KMS-11 (cell line): ENCODE data around the gene TGM6.

Experiments
- H2AFZ ChIP-seq: fragments of 200-600 bp; sonication (generic); 2 replicates; pipeline ENCODE4 v1.6.1; 2016; ENCODE audit warnings: antibody characterized with exemption, mixed run types, low read depth
- H3K27ac ChIP-seq: fragments of 200-600 bp; sonication (generic); 2 replicates; pipeline ENCODE4 v1.6.1; 2016; ENCODE audit warnings: mild to moderate bottlenecking, mixed run types
- H3K27me3 ChIP-seq: fragments of 200-600 bp; sonication (generic); 2 replicates; pipeline ENCODE4 v1.6.1; 2017; ENCODE audit warnings: mild to moderate bottlenecking, low read depth, mixed run types, moderate library complexity; ENCODE audit not compliant: insufficient read depth
- H3K36me3 ChIP-seq: fragments of 200-600 bp; sonication (generic); 2 replicates; pipeline ENCODE4 v1.6.1; 2017; ENCODE audit warnings: mild to moderate bottlenecking, mixed run types; ENCODE audit not compliant: insufficient read depth
- H3K4me1 ChIP-seq: fragments of 200-600 bp; sonication (generic); 2 replicates; pipeline ENCODE4 v1.6.1; 2016; ENCODE audit warnings: mild to moderate bottlenecking, low read depth, mixed run types; ENCODE audit not compliant: poor library complexity, severe bottlenecking
- H3K4me2 ChIP-seq: fragments of 200-600 bp; sonication (generic); 2 replicates; pipeline ENCODE4 v1.7.0; 2016; ENCODE audit warnings: mild to moderate bottlenecking, mixed run types
- H3K4me3 ChIP-seq: fragments of 200-600 bp; sonication (generic); IDR thresholded peaks from 2 replicates; pipeline ENCODE4 v1.6.1; 2017; ENCODE audit warnings: low read depth, low read length, mixed read lengths; ENCODE audit not compliant: insufficient read depth
- H3K79me2 ChIP-seq: fragments of 200-600 bp; sonication (generic); 2 replicates; pipeline ENCODE4 v1.6.1; 2016; ENCODE audit warnings: low read depth, mixed run types; ENCODE audit not compliant: insufficient read depth
- H3K9ac ChIP-seq: fragments of 200-600 bp; sonication (generic); 2 replicates; pipeline ENCODE4 v1.6.1; 2016; ENCODE audit warnings: mild to moderate bottlenecking, mixed run types
- H4K20me1 ChIP-seq: fragments of 200-600 bp; sonication (generic); 2 replicates; pipeline ENCODE4 v1.6.1; 2016; ENCODE audit warnings: mild to moderate bottlenecking, mixed run types; ENCODE audit not compliant: insufficient read depth
- CTCF ChIP-seq: fragments of 200-600 bp; sonication (generic); conservative IDR thresholded peaks from 2 replicates; pipeline ENCODE4 v1.6.1; 2017; ENCODE audit warnings: low read depth, mild to moderate bottlenecking, antibody characterized with exemption, low read length, moderate library complexity, mixed read lengths

Gene TGM6

GRCh38 chr20:2390951-2391675 is 10.4 kb downstream of the TGM6 start:
- TF ChIP-seq CTCF = no peak
- H4K20me1 ChIP-seq = no peaks in the 10 kb centered on the region
- H3K4me3 ChIP-seq = no peak overlapping the region
- H3K9ac ChIP-seq = no peak overlapping the region
- no peaks in the 10 kb centered on the region for H3K36me3 ChIP-seq
- H3K79me2 ChIP-seq = no peaks in the 10 kb centered on the region
- H3K27me3 ChIP-seq = no peaks in the 10 kb centered on the region
- peaks cover 6% of the 10 kb centered on the region for H3K4me1 ChIP-seq
- no peak overlapping the region for H3K27ac ChIP-seq
- H2AFZ ChIP-seq = no peak overlapping the region
- no peak overlapping the region for H3K4me2 ChIP-seq

- Histone ChIP-seq H3K27me3 (no peaks in the 10 kb centered on the region), H2AFZ (no peak overlapping the region), H4K20me1 (no peaks in the 10 kb centered on the region), H3K4me3 (no peak overlapping the region), H3K4me1 (no peaks in the 10 kb centered on the region), H3K27ac (no peak overlapping the region), H3K79me2 (no peaks in the 10 kb centered on the region), H3K4me2 (no peak overlapping the region), H3K36me3 (no peaks in the 10 kb centered on the region), H3K9ac (no peak overlapping the region)
- no peak for TF ChIP-seq CTCF
These were observed 13.8 kb downstream of the TGM6 start for GRCh38 chr20:2394411-2395055.

GRCh38 chr20:2395136-2395535 is 14.4 kb downstream of the TGM6 start:
- Histone ChIP-seq H3K36me3 (no peaks in the 10 kb centered on the region), H3K9ac (no peak overlapping the region), H3K4me2 (no peak overlapping the region), H3K27me3 (no peaks in the 10 kb centered on the region), H4K20me1 (no peaks in the 10 kb centered on the region), H3K4me1 (no peaks in the 10 kb centered on the region), H3K79me2 (no peaks in the 10 kb centered on the region), H3K4me3 (no peak overlapping the region), H3K27ac (no peak overlapping the region), H2AFZ (no peak overlapping the region)
- no peak for TF ChIP-seq CTCF

GRCh38 chr20:2396241-2396814 is 15.6 kb downstream of the TGM6 start:
- Histone ChIP-seq H3K9ac (no peak overlapping the region), H2AFZ (no peak overlapping the region), H3K4me2 (no peak overlapping the region), H3K4me1 (no peaks in the 10 kb centered on the region), H3K27ac (no peak overlapping the region), H3K36me3 (no peaks in the 10 kb centered on the region), H3K27me3 (no peaks in the 10 kb centered on the region), H4K20me1 (no peaks in the 10 kb centered on the region), H3K79me2 (no peaks in the 10 kb centered on the region), H3K4me3 (no peak overlapping the region)
- no peak for TF ChIP-seq CTCF
